Gastrocnemius medialis (tissue), 4 donors: ENCODE measurements around the gene ZSWIM4.
A peak's percentile ranks its signal among the peaks of the same experiment; 100 is the strongest.

Source experiments
- POLR2A ChIP-seq, 2 donors: fragments of 450-650 bp; IDR thresholded peaks; one replicate each; pipeline ENCODE4 v1.6.1; 2017; ENCODE audit warnings: antibody characterized with exemption in 2 of 2, mild to moderate bottlenecking in 2 of 2, moderate library complexity in 2 of 2
- TF ChIP-seq, protein P1 (sequence below), 5 experiments: fragments of 450-650 bp in 3 of 5; fragments of 200-600 bp in 2 of 5; sonication (generic) in 2 of 5; IDR thresholded peaks in 4 of 5; conservative IDR thresholded peaks in 1 of 5; 1 replicate in 4 of 5; 2 replicates in 1 of 5; pipeline ENCODE4 v1.5.1; 2016 to 2019; ENCODE audit warnings: antibody characterized with exemption in 5 of 5, mild to moderate bottlenecking in 3 of 5, moderate library complexity in 3 of 5

GRCh38 chr19:13841086-13841961 lies 46.1 kb downstream of the ZSWIM4 start:
- TF ChIP-seq, protein P1, sequence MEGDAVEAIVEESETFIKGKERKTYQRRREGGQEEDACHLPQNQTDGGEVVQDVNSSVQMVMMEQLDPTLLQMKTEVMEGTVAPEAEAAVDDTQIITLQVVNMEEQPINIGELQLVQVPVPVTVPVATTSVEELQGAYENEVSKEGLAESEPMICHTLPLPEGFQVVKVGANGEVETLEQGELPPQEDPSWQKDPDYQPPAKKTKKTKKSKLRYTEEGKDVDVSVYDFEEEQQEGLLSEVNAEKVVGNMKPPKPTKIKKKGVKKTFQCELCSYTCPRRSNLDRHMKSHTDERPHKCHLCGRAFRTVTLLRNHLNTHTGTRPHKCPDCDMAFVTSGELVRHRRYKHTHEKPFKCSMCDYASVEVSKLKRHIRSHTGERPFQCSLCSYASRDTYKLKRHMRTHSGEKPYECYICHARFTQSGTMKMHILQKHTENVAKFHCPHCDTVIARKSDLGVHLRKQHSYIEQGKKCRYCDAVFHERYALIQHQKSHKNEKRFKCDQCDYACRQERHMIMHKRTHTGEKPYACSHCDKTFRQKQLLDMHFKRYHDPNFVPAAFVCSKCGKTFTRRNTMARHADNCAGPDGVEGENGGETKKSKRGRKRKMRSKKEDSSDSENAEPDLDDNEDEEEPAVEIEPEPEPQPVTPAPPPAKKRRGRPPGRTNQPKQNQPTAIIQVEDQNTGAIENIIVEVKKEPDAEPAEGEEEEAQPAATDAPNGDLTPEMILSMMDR (IDR thresholded peaks at IDR 0.05 in 4 of 5, conservative IDR thresholded peaks at IDR 0.05 in 1 of 5): no peak
- TF ChIP-seq POLR2A (IDR thresholded peaks at IDR 0.05): peak; percentile 89 to 90
